ENCODE measurements around the gene DSCAML1. TPM values are rescaled to one million over a fixed set of nuclear protein-coding genes. Genes with fewer than 3 reads are reported as not detected.

Gene DSCAML1
- total RNA-seq, 1 experiment from 2014 or later, result 0.90 TPM

DNA sequence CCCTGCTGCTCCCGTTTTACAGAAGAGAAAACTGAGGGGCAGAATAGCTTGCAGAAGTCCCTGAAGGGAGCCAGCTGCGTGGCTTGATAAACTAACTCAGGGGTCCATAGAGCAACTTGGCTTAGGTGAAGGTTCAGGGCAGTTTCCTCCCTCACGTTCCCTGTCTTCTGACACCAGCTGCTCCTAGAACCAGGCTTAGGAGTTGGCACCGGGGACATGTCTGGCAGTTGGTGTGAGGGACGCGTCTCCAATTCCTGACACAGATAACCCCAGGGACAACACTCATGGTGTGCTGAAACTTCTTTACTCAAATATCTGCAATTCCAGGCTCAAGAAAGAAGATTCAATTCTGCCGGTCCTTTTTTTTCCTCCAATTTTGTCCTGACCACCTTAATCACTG, 85.7 kb downstream of the DSCAML1 start:
- Mint-ChIP-seq H3K4me3 (no peak overlapping the region), H3K36me3 (no peaks in the 10 kb centered on the region), H3K4me1 (peaks cover 20% of the 10 kb centered on the region), H3K27me3 (ENCODE audit: low read depth) (no peaks in the 10 kb centered on the region; the same call in 1 of the 2 replicates), H3K27ac (no peak overlapping the region; the same call in 1 of the 2 replicates), H3K9me3 (no peaks in the 10 kb centered on the region)
- no peak for TF ChIP-seq MYBL2 (CRISPR knock-in tag; IDR thresholded peaks at IDR 0.05)
- no peak for TF ChIP-seq TP53 (CRISPR knock-in tag; IDR thresholded peaks at IDR 0.05)
- TF ChIP-seq, protein P1, sequence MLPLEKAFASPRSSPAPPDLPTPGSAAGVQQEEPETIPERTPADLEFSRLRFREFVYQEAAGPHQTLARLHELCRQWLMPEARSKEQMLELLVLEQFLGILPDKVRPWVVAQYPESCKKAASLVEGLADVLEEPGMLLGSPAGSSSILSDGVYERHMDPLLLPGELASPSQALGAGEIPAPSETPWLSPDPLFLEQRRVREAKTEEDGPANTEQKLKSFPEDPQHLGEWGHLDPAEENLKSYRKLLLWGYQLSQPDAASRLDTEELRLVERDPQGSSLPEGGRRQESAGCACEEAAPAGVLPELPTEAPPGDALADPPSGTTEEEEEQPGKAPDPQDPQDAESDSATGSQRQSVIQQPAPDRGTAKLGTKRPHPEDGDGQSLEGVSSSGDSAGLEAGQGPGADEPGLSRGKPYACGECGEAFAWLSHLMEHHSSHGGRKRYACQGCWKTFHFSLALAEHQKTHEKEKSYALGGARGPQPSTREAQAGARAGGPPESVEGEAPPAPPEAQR (CRISPR knock-in tag; IDR thresholded peaks at IDR 0.05), result no peak
- TF ChIP-seq GTF2I (CRISPR knock-in tag; conservative IDR thresholded peaks at IDR 0.05), result no peak
- TF ChIP-seq TEAD1 (CRISPR knock-in tag; IDR thresholded peaks at IDR 0.05), result no peak
- TF ChIP-seq, protein P2, sequence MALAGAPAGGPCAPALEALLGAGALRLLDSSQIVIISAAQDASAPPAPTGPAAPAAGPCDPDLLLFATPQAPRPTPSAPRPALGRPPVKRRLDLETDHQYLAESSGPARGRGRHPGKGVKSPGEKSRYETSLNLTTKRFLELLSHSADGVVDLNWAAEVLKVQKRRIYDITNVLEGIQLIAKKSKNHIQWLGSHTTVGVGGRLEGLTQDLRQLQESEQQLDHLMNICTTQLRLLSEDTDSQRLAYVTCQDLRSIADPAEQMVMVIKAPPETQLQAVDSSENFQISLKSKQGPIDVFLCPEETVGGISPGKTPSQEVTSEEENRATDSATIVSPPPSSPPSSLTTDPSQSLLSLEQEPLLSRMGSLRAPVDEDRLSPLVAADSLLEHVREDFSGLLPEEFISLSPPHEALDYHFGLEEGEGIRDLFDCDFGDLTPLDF (CRISPR knock-in tag; IDR thresholded peaks at IDR 0.05), result no peak
- no peak for TF ChIP-seq JAZF1 (CRISPR knock-in tag; IDR thresholded peaks at IDR 0.05)
- no peak for TF ChIP-seq FOXP1 (CRISPR knock-in tag; IDR thresholded peaks at IDR 0.05; ENCODE audit: borderline replicate concordance)
- TF ChIP-seq NR2C2 (CRISPR knock-in tag; IDR thresholded peaks at IDR 0.05), result no peak
- TF ChIP-seq, protein P3, sequence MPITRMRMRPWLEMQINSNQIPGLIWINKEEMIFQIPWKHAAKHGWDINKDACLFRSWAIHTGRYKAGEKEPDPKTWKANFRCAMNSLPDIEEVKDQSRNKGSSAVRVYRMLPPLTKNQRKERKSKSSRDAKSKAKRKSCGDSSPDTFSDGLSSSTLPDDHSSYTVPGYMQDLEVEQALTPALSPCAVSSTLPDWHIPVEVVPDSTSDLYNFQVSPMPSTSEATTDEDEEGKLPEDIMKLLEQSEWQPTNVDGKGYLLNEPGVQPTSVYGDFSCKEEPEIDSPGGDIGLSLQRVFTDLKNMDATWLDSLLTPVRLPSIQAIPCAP (CRISPR knock-in tag; IDR thresholded peaks at IDR 0.05), result no peak
- TF ChIP-seq CREM (CRISPR knock-in tag; IDR thresholded peaks at IDR 0.05), result no peak
- TF ChIP-seq, protein P4, sequence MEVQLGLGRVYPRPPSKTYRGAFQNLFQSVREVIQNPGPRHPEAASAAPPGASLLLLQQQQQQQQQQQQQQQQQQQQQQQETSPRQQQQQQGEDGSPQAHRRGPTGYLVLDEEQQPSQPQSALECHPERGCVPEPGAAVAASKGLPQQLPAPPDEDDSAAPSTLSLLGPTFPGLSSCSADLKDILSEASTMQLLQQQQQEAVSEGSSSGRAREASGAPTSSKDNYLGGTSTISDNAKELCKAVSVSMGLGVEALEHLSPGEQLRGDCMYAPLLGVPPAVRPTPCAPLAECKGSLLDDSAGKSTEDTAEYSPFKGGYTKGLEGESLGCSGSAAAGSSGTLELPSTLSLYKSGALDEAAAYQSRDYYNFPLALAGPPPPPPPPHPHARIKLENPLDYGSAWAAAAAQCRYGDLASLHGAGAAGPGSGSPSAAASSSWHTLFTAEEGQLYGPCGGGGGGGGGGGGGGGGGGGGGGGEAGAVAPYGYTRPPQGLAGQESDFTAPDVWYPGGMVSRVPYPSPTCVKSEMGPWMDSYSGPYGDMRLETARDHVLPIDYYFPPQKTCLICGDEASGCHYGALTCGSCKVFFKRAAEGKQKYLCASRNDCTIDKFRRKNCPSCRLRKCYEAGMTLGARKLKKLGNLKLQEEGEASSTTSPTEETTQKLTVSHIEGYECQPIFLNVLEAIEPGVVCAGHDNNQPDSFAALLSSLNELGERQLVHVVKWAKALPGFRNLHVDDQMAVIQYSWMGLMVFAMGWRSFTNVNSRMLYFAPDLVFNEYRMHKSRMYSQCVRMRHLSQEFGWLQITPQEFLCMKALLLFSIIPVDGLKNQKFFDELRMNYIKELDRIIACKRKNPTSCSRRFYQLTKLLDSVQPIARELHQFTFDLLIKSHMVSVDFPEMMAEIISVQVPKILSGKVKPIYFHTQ (CRISPR knock-in tag; IDR thresholded peaks at IDR 0.05), result no peak
- no peak for TF ChIP-seq NR1H2 (CRISPR knock-in tag; IDR thresholded peaks at IDR 0.05)
- no peak for TF ChIP-seq FOXK1 (CRISPR knock-in tag; IDR thresholded peaks at IDR 0.05)
- TF ChIP-seq, protein P5, sequence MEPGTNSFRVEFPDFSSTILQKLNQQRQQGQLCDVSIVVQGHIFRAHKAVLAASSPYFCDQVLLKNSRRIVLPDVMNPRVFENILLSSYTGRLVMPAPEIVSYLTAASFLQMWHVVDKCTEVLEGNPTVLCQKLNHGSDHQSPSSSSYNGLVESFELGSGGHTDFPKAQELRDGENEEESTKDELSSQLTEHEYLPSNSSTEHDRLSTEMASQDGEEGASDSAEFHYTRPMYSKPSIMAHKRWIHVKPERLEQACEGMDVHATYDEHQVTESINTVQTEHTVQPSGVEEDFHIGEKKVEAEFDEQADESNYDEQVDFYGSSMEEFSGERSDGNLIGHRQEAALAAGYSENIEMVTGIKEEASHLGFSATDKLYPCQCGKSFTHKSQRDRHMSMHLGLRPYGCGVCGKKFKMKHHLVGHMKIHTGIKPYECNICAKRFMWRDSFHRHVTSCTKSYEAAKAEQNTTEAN (CRISPR knock-in tag; IDR thresholded peaks at IDR 0.05), result no peak
- TF ChIP-seq, protein P6, sequence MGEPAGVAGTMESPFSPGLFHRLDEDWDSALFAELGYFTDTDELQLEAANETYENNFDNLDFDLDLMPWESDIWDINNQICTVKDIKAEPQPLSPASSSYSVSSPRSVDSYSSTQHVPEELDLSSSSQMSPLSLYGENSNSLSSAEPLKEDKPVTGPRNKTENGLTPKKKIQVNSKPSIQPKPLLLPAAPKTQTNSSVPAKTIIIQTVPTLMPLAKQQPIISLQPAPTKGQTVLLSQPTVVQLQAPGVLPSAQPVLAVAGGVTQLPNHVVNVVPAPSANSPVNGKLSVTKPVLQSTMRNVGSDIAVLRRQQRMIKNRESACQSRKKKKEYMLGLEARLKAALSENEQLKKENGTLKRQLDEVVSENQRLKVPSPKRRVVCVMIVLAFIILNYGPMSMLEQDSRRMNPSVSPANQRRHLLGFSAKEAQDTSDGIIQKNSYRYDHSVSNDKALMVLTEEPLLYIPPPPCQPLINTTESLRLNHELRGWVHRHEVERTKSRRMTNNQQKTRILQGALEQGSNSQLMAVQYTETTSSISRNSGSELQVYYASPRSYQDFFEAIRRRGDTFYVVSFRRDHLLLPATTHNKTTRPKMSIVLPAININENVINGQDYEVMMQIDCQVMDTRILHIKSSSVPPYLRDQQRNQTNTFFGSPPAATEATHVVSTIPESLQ (CRISPR knock-in tag; IDR thresholded peaks at IDR 0.05), result no peak
- ATAC-seq (no peak), DNase-seq (ENCODE audit: low spot score) (no peak)
- ChIA-PET CTCF (interaction anchor here (0.8 to 1.4 kb wide), 3 partner anchors 90 to 106 kb away, joined by 3 read pairs; no protein-coding TSS in a partner anchor), POLR2A (no interaction called here)

DNA sequence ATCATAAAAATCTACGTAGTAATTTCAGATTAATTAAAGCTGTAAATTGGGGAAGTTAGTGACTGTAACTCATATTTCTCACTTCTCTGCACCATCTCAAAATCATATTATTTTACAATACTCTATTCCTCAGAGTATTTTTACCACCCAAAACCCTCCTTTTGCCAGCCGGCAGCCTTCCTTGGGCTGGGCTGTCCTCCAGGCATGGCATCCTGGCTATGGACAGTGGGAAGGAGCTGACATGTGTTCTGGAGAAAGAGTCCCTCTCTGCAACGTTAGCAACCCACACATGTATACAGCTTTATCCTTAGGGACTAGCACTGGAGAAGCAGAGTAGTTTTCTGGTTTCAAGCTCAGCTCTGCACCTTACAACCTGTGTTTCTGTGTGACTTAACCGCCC, 86.8 kb downstream of the DSCAML1 start:
- POLR2A ChIA-PET, result no interaction called here
- ATAC-seq (no peak), DNase-seq (ENCODE audit: low spot score) (no peak)
- CTCF ChIA-PET, result interaction anchor here (1.4 to 1.8 kb wide), 2 partner anchors 99 to 107 kb away, joined by 3 to 4 read pairs; no protein-coding TSS in a partner anchor
- Mint-ChIP-seq H3K9me3 (no peaks in the 10 kb centered on the region), H3K4me3 (no peak overlapping the region), H3K4me1 (peaks cover 13% of the 10 kb centered on the region), H3K27me3 (ENCODE audit: low read depth) (no peaks in the 10 kb centered on the region; the same call in 1 of the 2 replicates), H3K27ac (no peak overlapping the region), H3K36me3 (no peaks in the 10 kb centered on the region)
- TF ChIP-seq FOXP1 (CRISPR knock-in tag; IDR thresholded peaks at IDR 0.05; ENCODE audit: borderline replicate concordance) (no peak), TP53 (CRISPR knock-in tag; IDR thresholded peaks at IDR 0.05) (no peak)
- TF ChIP-seq, protein P7, sequence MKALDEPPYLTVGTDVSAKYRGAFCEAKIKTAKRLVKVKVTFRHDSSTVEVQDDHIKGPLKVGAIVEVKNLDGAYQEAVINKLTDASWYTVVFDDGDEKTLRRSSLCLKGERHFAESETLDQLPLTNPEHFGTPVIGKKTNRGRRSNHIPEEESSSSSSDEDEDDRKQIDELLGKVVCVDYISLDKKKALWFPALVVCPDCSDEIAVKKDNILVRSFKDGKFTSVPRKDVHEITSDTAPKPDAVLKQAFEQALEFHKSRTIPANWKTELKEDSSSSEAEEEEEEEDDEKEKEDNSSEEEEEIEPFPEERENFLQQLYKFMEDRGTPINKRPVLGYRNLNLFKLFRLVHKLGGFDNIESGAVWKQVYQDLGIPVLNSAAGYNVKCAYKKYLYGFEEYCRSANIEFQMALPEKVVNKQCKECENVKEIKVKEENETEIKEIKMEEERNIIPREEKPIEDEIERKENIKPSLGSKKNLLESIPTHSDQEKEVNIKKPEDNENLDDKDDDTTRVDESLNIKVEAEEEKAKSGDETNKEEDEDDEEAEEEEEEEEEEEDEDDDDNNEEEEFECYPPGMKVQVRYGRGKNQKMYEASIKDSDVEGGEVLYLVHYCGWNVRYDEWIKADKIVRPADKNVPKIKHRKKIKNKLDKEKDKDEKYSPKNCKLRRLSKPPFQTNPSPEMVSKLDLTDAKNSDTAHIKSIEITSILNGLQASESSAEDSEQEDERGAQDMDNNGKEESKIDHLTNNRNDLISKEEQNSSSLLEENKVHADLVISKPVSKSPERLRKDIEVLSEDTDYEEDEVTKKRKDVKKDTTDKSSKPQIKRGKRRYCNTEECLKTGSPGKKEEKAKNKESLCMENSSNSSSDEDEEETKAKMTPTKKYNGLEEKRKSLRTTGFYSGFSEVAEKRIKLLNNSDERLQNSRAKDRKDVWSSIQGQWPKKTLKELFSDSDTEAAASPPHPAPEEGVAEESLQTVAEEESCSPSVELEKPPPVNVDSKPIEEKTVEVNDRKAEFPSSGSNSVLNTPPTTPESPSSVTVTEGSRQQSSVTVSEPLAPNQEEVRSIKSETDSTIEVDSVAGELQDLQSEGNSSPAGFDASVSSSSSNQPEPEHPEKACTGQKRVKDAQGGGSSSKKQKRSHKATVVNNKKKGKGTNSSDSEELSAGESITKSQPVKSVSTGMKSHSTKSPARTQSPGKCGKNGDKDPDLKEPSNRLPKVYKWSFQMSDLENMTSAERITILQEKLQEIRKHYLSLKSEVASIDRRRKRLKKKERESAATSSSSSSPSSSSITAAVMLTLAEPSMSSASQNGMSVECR (CRISPR knock-in tag; IDR thresholded peaks at IDR 0.05; ENCODE audit: borderline replicate concordance), result no peak
- TF ChIP-seq, protein P8, sequence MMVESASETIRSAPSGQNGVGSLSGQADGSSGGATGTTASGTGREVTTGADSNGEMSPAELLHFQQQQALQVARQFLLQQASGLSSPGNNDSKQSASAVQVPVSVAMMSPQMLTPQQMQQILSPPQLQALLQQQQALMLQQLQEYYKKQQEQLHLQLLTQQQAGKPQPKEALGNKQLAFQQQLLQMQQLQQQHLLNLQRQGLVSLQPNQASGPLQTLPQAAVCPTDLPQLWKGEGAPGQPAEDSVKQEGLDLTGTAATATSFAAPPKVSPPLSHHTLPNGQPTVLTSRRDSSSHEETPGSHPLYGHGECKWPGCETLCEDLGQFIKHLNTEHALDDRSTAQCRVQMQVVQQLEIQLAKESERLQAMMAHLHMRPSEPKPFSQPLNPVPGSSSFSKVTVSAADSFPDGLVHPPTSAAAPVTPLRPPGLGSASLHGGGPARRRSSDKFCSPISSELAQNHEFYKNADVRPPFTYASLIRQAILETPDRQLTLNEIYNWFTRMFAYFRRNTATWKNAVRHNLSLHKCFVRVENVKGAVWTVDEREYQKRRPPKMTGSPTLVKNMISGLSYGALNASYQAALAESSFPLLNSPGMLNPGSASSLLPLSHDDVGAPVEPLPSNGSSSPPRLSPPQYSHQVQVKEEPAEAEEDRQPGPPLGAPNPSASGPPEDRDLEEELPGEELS (CRISPR knock-in tag; IDR thresholded peaks at IDR 0.05), result no peak
